GM12891 (cell line): ENCODE data around the gene PCK1.

Experiments used
- PAX5 ChIP-seq: IDR thresholded peaks from 2 replicates; pipeline ENCODE4 v1.6.1; 2011; ENCODE audit warnings: low read length, moderate library complexity, mild to moderate bottlenecking; ENCODE audit not compliant: insufficient read depth, severe bottlenecking
- POLR2A ChIP-seq: IDR thresholded peaks from 2 replicates; pipeline ENCODE4 v1.6.1; 2011; ENCODE audit warnings: low read depth, low read length, control low read depth
- POLR2AphosphoS5 ChIP-seq: IDR thresholded peaks from 2 replicates; pipeline ENCODE4 v1.6.1; 2011; ENCODE audit warnings: low read depth, low read length, control low read depth
- POU2F2 ChIP-seq: IDR thresholded peaks from 2 replicates; pipeline ENCODE4 v1.6.1; 2011; ENCODE audit warnings: low read depth, mild to moderate bottlenecking, control low read depth, low read length, moderate library complexity
- TAF1 ChIP-seq: IDR thresholded peaks from 2 replicates; pipeline ENCODE4 v1.6.1; 2011; ENCODE audit warnings: low read depth, low read length, control low read depth

GRCh38 chr20:57571782-57572416, 11.0 kb downstream of the PCK1 start:
- TF ChIP-seq POLR2A (no peak), POLR2AphosphoS5 (no peak), POU2F2 (no peak), TAF1 (no peak), PAX5 (no peak)
